GM19193 (cell line): ENCODE measurements around the gene OSBPL3.
A peak's percentile ranks its signal among the peaks of the same experiment; 100 is the strongest.

Source experiments
- POLR2A ChIP-seq: IDR thresholded peaks from 4 replicates; pipeline ENCODE4 v1.6.1; 2011; ENCODE audit not compliant: insufficient read depth, insufficient read length; ENCODE audit errors: extremely low read depth

The OSBPL3 gene

DNA sequence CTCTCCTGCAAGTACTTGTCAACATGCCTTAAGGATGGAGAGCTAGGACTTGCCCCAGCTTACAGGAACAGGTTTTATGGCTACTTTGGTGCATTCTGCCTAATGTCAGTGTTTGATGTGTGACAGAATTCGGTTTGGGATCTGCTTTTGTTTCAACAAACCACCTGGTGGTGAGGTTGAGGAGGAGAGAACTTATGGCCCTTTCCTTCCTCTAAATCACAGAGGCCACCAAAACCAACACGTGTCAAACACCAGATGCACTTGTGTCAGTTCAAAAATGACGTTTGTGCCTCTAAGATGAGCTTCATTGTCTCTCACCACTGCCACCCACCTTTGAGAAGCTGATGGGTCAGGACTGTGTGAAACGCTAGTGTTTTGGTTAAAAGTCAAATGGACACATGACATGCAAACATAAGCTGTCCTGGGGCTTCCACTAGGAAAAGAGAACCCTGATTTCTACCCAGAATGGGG is 83.9 kb downstream of the OSBPL3 start:
- no peak for TF ChIP-seq POLR2A

DNA sequence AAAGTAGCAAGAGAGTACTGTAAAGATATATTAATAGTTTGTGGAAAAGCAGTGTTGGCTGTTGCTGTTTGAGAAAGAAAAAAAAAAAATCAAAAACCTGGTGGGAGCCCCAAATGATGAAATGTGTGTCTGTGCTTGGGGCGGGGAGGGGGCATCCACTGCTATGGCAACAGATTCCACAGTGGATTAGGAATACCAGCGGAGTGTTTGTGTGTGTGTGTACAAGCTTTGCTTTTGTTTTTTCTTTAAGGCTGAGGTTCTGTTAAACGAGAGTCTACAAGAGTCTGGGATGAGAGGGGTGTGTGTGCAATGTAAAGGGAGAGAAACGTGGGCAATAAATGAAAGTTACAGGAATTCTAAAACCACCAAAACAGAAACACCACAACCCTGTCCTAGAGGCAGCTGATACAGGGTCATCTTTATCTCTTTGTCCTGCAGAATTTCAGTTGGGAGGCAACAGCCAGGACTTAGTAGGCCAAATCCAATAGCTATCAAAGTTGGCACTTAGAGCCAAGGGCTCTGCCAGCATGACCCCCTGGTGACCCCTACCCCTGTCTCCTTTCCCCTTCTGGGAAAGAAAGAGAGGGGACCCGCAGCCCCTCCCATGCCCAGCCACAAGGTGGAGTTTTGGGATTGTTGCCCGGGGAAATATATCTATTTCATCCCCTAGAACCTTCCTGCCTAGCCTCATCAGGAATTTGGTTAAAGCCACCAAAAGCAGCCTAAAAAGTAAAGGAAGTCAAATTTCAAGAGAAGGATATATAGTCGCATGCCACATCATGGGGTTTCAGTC is 85.4 kb downstream of the OSBPL3 start:
- no peak for TF ChIP-seq POLR2A

- no peak for TF ChIP-seq POLR2A
These were observed 88.7 kb downstream of the OSBPL3 start for GRCh38 chr7:24891311-24891735.

GRCh38 chr7:24889611-24890010 is 90.4 kb downstream of the OSBPL3 start:
- TF ChIP-seq POLR2A, result no peak

DNA sequence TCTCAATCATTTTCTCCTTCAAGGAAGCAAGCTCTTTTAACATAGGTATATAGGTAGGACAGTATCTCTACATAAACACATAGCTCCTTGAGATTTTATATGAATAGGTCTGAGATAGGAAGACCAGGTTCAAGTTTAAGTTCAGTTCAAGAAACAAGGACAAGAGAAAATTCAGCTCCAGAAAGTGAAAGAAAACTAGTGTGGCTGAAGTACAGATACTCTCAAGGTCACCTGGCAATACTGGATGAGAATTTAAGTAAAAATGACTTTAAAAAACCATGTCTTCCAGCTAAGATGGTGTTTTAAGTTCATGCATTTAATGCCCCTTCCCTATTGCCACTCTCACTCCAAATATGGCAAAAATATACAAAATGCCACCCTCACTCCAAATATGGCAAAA is 91.3 kb downstream of the OSBPL3 start:
- no peak for TF ChIP-seq POLR2A

DNA sequence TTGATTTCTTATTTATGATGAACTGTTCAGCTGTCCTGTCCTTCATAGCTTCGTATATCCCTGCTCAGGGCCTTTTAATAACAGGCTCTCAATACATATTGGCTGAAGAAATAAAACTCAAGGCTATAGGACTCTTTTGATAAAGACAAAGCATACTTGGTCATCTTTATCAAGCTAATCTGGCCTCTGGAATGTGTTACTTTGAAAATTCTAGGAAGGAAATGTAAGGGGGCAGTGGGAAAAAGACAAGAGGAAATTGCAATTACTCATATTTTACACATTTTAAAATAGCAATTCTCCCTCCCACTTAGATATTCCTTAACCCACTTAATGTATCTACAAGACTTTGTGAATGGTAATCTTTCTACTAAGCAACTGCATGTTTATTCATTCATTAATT is 94.3 kb downstream of the OSBPL3 start:
- no peak for TF ChIP-seq POLR2A

- no peak for TF ChIP-seq POLR2A
These were observed 94.7 kb downstream of the OSBPL3 start for GRCh38 chr7:24885305-24885704.

- TF ChIP-seq POLR2A, result no peak
These were observed 95.6 kb downstream of the OSBPL3 start for GRCh38 chr7:24884401-24884800.

GRCh38 chr7:24883622-24884013 is 96.4 kb downstream of the OSBPL3 start:
- no peak for TF ChIP-seq POLR2A

GRCh38 chr7:24882989-24883621 is 96.9 kb downstream of the OSBPL3 start:
- no peak for TF ChIP-seq POLR2A

GRCh38 chr7:24881623-24882022 is 98.4 kb downstream of the OSBPL3 start:
- TF ChIP-seq POLR2A, result no peak

- no peak for TF ChIP-seq POLR2A
These were observed 99.1 kb downstream of the OSBPL3 start for GRCh38 chr7:24880886-24881285.

DNA sequence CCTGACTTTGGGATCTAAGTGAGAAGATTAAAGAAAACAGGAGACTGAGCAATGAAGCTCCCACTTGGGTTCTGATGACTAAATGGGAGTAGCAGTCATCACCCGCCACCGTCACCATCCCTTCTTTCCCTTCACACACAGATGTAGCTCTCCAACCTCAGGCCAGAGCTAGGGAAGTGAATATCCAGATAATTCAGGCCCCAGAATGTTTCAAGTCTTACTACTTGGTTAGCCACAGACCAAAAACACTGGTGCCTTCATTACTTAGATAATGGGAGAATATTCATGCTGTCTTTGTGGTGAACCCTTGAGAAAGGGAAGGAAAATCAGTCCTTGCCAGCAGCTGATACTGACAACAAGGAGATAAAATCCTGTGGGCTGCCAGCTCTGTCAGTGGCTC is 100.7 kb downstream of the OSBPL3 start:
- TF ChIP-seq POLR2A, result no peak

DNA sequence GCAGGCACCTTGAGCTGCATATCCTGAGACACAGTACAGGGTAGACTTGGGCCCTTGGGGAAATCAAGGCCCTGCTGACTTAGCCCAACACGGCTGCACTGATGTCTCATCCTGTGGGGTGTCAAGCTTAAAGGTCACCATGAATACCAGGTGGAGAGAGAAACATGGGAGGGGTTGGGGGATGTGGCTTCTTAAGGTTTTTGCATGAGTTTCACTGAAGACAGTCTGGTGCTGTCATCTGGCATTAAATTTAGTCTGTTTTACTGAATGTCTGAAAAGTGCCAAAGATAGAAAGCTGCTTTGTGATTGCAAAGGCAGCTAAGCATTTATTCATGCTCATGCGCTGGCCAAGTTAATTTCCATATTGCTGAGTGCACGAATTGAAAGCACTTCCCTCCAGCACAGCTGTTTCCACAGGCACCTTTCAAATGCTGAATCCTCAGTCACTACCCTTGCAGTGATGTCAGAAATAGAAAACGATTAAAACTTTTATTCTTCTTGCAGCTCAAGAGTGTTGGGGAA is 102.1 kb downstream of the OSBPL3 start:
- peak; percentile 23 for TF ChIP-seq POLR2A

DNA sequence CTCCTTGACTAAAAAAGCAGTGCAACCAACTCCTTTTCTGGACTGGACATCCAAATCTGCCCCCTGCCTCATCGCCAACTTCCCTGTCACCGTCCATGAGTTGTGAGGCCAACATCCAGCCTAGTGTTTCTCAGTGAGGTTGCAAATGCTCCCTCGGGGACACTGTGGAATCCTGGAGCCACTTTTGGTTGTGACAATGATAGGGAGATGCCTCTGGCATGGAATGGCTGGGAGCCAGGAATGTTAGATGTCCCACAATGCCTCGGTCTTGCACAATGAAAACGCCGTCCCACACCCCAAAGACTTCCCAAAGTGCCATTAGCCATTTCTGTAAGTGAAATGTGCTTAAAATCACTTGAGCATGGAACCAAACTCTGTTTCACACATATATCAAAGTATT is 105.2 kb downstream of the OSBPL3 start:
- no peak for TF ChIP-seq POLR2A

DNA sequence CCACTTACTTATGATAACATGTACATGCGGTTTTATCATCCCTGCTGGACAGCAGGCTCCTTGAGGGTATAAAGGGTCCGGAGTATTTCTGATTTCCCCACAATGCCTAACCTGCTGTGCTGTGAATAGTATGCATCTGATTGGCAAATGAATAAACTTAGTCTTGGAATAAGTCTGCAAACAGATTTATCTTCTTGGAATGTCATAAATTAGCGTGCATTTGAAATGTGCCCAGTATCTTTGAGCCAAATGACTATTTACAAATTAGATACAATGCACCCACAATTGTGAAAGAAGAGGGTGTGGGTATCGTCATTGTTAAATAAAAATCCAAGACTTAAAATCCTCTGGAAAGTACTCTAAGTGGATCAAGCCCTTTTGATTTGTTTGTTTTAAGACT is 106.0 kb downstream of the OSBPL3 start:
- TF ChIP-seq POLR2A, result no peak

DNA sequence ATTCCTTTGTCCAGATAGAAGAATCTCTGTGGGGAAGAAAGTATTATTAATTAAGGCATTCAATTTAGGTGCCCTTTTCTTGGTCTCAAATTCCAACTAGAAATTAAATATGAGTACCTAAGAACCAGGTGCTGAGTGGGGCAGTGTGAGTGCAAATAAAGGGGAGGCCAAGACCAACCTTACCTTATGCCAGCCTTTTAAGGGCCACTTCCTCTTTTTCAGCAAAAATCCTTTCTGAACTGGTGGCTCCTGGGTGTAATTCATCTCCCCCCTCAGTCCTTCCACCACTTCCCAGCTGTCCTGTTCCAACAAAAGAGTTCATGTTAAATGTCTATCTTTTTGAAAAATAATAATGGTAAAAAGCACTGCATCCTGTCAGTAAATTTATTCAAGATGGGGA is 108.2 kb downstream of the OSBPL3 start:
- no peak for TF ChIP-seq POLR2A

DNA sequence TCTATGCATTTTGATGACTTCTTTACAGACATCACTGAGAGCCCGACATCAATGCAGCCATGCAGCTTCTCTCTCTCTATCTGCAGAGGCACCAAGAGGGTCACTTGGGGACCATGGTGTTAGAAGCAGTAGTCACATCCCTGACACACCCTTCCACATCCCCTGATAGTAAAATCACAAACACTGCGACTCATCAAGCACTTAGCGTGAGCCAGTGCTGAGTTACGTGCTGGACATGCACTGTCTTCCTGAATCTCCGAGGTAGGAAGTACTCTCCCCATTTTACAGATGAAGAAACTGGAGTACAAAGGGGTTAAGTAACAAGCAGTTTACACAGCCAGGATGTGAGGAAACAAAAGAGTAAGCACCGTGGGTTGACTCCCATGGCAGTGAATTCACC is 109.2 kb downstream of the OSBPL3 start:
- no peak for TF ChIP-seq POLR2A
